RKO (cell line): ENCODE measurements around the gene RPTOR.

Experiments used
- DNase-seq: peaks from one replicate; pipeline ENCODE4 v3.0.0-alpha.2; 2016; ENCODE audit warnings: low spot score

The RPTOR gene

GRCh38 chr17:80893604-80894438 is 349.2 kb downstream of the RPTOR start:
- no peak for DNase-seq

DNA sequence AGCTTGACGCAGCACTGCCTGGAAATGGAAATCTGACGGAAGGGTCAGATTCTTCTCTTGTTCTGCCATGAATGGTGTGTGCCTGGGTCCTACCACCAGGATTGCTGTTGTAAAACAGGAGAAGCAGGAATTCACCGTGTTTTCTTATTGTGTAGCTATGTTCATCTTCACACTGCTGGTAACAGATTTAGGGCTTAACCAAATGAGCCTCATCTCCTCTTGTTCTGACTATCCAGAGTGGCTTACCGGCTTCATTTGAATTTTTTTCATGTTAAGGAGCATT is 349.7 kb downstream of the RPTOR start:
- no peak for DNase-seq

GRCh38 chr17:80894726-80895125 is 350.1 kb downstream of the RPTOR start:
- no peak for DNase-seq

GRCh38 chr17:80895366-80895765 is 350.7 kb downstream of the RPTOR start:
- DNase-seq: no peak

DNA sequence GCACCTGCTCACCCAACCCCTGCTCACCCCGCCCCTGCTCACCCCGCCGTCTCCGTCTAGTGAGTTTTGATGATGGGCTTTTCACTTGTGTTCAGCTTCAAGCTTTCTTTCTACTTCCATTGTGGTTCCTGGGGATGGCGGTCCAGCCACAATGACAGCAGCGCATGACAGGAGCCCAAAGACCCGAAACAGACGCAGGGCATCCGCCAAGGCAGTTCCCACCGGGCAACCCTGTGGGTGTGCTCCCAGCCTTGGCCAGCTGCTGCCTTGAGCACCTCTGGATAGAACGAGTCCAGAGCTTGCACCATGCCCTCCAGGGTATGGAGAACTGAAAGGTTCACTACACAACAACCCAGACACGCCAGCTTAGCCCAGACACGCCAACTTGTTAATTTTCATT is 354.1 kb downstream of the RPTOR start:
- DNase-seq: no peak

- DNase-seq: no peak
Observed at GRCh38 chr17:80899402-80900268, 355.0 kb downstream of the RPTOR start.

DNA sequence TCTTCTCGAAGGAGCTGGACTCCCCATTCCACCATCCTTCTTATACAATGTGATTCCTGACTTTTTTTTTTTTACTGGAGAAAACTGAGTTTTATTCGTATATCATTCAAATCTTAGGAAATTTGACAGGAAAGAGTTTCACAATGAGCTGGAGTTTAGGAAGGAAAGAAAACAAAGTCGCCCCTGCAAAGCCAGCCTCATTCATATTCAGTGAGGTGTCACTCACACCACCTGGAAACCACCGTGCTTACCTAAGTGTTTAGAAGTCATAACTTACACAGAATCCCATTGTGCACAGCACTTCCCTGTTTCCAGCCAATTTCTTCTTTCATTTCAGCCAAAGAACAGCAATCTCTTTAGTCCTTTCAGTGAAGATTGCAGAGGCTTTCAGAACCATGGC is 356.7 kb downstream of the RPTOR start:
- DNase-seq: no peak

- no peak for DNase-seq
Observed at GRCh38 chr17:80902197-80902962, 357.7 kb downstream of the RPTOR start.

GRCh38 chr17:80902963-80903611 is 358.4 kb downstream of the RPTOR start:
- no peak for DNase-seq

DNA sequence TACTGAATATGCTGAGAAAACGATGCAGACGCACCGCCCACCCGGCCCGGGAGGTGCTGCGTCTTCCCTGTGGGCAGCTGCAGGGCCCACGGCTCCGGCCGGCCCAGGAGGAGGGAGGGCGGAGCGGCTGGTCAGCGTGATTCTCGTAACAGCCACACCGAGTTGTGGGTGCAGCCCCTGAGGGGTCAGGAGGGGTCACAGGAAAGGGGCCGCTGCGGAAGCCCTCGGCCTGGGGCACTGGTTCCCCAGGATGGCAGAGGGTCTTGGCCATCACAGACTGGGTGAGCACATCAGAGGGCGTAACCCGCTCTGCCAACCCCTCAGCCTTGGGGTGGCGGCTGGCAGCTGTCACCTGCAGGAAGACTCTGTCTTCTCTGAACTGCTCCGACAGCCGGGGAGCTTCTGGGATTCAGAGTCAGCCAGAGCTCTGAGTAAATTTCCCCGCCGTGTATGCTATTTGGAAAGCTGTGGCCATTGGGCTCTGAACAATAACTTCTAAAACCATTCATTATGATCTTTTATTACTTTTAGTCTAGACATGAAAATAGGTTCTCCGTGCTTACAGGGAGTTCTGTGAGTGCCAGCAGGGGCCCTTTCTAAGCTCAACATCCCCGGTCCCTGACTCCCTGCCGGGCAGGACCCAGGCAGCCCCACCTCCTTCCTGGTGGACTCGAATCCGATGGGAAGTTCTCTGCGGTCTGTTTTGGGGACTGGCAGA is 359.6 kb downstream of the RPTOR start:
- no peak for DNase-seq

GRCh38 chr17:80905586-80906230 is 361.1 kb downstream of the RPTOR start:
- no peak for DNase-seq

DNA sequence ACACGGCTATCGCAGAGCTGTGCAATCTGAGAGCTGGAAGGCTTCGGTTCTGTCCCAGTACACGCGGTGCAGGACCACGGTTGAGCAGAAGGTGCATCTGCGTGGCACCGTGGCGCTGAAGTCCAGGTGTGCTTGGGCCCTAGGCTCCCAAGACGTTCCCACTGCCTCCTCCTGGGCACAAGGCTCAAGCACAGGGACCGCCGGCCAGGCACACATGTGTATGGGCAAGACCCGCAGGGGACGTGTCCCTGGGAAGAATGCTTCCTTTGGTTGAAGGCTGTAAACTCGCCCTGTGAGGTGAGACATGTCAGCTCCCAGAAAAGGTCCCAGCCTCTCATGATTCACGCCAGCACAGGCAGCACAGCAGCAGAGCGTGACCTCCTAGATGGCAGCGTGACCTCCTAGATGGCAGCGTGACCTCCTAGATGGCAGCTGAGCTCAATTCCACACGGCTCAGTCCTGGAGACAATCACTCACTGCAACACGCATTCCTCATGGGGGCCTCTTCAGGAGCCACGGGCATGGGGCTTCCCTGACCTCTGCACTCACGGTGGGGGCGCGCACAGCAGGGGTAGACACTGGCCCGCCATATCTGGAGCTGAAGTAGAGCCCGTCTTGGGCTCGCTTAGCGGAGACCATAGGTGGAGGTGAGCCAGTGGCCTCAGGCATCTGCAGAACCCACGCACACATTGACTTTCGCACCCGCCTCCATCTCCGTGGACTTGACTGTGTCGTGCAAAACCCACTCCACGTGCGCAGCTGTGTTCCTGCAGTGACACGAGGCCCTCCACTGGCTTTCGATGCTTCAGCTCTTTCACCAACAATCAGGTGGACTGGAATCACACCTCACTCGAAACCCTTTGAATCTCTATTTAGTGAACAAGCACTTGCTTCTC is 362.0 kb downstream of the RPTOR start:
- no peak for DNase-seq

- DNase-seq: no peak
Observed at GRCh38 chr17:80907281-80907680, 362.6 kb downstream of the RPTOR start.

DNA sequence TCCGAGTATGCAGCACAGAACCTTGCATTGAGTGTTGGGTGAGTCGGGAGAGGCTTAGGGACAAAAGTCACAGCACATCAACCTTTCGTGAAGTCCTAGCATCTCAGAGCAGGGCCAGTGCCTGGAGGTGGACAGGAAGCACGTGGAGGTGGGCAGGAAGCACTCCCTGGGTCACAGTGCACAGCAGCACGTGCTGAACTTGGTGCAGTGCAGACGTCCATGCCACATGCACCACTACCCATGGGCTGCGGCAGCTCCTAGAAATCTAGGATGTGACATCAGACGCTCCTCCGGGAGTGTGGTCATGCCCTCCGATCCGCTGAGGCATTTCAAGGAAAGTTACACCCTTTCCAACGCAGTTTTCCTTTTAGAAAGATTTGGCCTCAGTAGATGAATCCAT is 363.6 kb downstream of the RPTOR start:
- DNase-seq: no peak

DNA sequence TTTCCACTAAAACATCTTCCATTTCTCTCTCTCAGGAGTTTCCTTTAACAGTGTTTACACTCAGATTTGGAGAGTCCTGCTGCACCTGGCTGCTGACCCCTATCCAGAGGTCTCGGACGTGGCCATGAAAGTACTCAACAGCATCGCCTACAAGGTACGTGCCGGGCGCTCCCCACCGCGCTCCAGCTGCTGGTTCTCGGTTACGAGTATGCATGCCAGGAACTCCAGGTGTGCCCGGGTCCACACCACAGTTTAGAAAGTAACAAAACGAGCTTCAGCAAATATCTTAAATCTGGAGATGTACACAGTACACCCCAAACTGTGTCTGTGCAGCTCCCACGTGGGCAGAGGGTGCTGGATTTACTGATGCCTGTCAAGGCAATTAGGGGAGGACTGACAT is 364.1 kb downstream of the RPTOR start:
- DNase-seq: no peak

GRCh38 chr17:80909635-80910034 is 365.0 kb downstream of the RPTOR start:
- no peak for DNase-seq

GRCh38 chr17:80910043-80910442 is 365.4 kb downstream of the RPTOR start:
- no peak for DNase-seq

- no peak for DNase-seq
Observed at GRCh38 chr17:80912476-80912875, 367.8 kb downstream of the RPTOR start.

DNA sequence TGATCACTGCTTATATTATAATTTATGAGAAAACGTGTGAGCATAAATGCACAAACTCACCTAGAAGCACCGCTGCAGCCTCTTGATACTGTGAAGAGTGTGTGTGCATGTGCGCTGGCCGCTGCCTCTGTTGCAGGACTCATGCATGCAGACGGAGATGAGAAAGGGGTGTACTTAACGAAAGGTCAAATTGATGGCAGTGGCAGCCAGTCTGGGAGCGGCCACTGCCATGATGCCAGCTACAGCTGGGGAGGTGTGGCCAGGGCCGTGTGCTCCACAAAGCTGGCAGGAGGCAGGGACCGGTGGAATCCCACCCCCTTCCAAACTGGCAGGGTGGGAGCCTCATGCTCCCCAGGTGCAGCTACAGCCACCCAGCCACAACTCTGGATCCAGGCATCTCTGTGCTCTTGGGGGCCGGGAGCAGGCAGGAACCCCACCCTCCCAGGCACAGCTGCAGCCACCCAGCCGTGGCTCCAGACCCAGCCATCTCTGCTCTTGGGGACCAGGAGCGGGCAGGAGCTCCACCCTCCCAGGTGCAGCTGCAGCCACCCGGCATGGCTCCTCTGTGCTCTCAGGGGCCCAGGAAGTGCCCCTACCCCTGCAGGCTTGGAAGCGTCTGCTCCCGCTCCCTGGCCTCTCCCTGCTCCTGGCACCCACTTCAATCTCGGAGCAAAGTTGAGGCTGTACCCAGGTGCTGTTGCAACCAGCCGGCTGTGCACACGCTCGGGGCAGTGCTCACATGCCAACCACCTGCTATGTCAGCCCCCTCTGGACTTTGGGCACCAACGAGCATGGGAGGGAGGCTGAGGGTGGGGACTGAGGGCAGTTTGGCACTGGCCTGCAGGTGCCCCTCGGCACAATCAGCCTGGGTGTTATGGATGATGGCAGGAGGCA is 369.5 kb downstream of the RPTOR start:
- DNase-seq: no peak
